ENCODE data around the gene CCIN. TPM values are rescaled to one million over a fixed set of nuclear protein-coding genes. Genes with fewer than 3 reads are reported as not detected.

Gene CCIN
- polyA plus RNA-seq, 2 of the 4 experiments (the other 2 are of a cell fraction) = not detected

- TF ChIP-seq POLR2AphosphoS2 (conservative IDR thresholded peaks at IDR 0.05; ENCODE audit: low read length) (no peak), MYC (IDR thresholded peaks at IDR 0.05; ENCODE audit: borderline replicate concordance, low read length) (no peak)
Measured at GRCh38 chr9:36126016-36126730, 43.0 kb upstream of the CCIN start (continued).

- POLR2A ChIA-PET = no interaction called here
- 75% methylated on average over 5 of the region's 5 CpGs for WGBS (ENCODE audit: missing lambda C conversion rate)
- Histone ChIP-seq H3K4me2 (no peak overlapping the region), H3K4me3 (no peak overlapping the region), H3K4me1 (no peaks in the 10 kb centered on the region), H3K9me3 (no peaks in the 10 kb centered on the region), H3K27ac (no peak overlapping the region)
- CTCF ChIA-PET = interaction anchor here (0.7 to 1.6 kb wide), 4 partner anchors 10 to 39 kb away, joined by 3 to 4 read pairs (median 3); no protein-coding TSS in a partner anchor
- TF ChIP-seq EHMT2 (IDR thresholded peaks at IDR 0.05; ENCODE audit: low read depth) = no peak
- no peak for TF ChIP-seq ESRRA (IDR thresholded peaks at IDR 0.05; ENCODE audit: borderline replicate concordance, low read length)
- TF ChIP-seq, protein P1, sequence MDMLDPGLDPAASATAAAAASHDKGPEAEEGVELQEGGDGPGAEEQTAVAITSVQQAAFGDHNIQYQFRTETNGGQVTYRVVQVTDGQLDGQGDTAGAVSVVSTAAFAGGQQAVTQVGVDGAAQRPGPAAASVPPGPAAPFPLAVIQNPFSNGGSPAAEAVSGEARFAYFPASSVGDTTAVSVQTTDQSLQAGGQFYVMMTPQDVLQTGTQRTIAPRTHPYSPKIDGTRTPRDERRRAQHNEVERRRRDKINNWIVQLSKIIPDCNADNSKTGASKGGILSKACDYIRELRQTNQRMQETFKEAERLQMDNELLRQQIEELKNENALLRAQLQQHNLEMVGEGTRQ (IDR thresholded peaks at IDR 0.05) = no peak
- no peak for TF ChIP-seq CBX8 (IDR thresholded peaks at IDR 0.05)
- no peak for TF ChIP-seq E2F6 (IDR thresholded peaks at IDR 0.05; ENCODE audit: borderline replicate concordance, low read depth)
- no peak for TF ChIP-seq SREBF2 (IDR thresholded peaks at IDR 0.05)
- no peak for TF ChIP-seq NFE2L2 (conservative IDR thresholded peaks at IDR 0.05; ENCODE audit: low read length)
- no peak for TF ChIP-seq EHF (CRISPR knock-in tag; IDR thresholded peaks at IDR 0.05)
- no peak for TF ChIP-seq SMC3 (IDR thresholded peaks at IDR 0.05)
- TF ChIP-seq, protein P2, sequence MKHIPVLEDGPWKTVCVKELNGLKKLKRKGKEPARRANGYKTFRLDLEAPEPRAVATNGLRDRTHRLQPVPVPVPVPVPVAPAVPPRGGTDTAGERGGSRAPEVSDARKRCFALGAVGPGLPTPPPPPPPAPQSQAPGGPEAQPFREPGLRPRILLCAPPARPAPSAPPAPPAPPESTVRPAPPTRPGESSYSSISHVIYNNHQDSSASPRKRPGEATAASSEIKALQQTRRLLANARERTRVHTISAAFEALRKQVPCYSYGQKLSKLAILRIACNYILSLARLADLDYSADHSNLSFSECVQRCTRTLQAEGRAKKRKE (CRISPR knock-in tag; IDR thresholded peaks at IDR 0.05; ENCODE audit: low read depth) = no peak
- no peak for TF ChIP-seq HEYL (CRISPR knock-in tag; IDR thresholded peaks at IDR 0.05)
- no peak for TF ChIP-seq POLR2A (IDR thresholded peaks at IDR 0.05; ENCODE audit: low read length)
- TF ChIP-seq KDM1A (IDR thresholded peaks at IDR 0.05; ENCODE audit: low read depth) = no peak
- TF ChIP-seq MYC (IDR thresholded peaks at IDR 0.05; ENCODE audit: borderline replicate concordance, low read length) = no peak
- TF ChIP-seq HOXA7 (CRISPR knock-in tag; IDR thresholded peaks at IDR 0.05) = no peak
- TF ChIP-seq KDM5A (IDR thresholded peaks at IDR 0.05) = no peak
- no peak for TF ChIP-seq JUNB (IDR thresholded peaks at IDR 0.05)
- TF ChIP-seq CBX2 (IDR thresholded peaks at IDR 0.05; ENCODE audit: borderline replicate concordance, low read depth) = no peak
- peak in 1 of 2 experiments; percentile 15; a peak in 1 of 6 replicates for ATAC-seq
- FAIRE-seq = no peak
- DNase-seq (ENCODE audit: low read depth in 1 of 2, low spot score in 1 of 2) = no peak
Measured at GRCh38 chr9:36127652-36128244, 41.4 kb upstream of the CCIN start.

DNA sequence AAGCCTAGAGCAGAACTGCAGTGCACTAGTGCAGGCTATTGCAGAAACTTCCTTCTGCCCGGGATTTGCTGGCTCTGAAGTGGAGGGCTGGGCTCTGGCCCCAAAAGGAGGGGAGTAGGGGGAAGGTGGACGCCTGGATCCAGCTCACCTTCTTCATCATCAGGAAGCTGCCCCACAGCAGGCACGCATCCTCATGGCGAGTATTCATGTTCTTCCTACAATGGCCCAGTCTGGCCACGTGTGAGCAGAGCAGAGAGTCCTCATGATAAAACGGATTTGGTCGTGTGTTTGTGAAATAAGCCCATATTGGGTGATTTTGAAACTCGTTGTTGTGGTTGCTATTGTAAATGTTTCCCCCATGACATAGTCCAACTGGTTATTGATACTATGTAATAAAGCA is 40.8 kb upstream of the CCIN start:
- no peak overlapping the region for H3K4me3 ChIP-seq
- ATAC-seq (no peak; a peak in 2 of 6 replicates), DNase-seq (ENCODE audit: low read depth in 1 of 2, low spot score in 1 of 2) (no peak), FAIRE-seq (no peak)
- no peaks in the 10 kb centered on the region for H3K4me1 ChIP-seq
- no peaks in the 10 kb centered on the region for H3K9me3 ChIP-seq
- ChIA-PET CTCF (interaction anchor here (1.6 kb wide), 1 partner anchor 11 kb away, joined by 3 read pairs; no protein-coding TSS in a partner anchor), POLR2A (no interaction called here)
- no peak overlapping the region for H3K27ac ChIP-seq
- H3K4me2 ChIP-seq = no peak overlapping the region
- 51% methylated on average over 8 of the region's 8 CpGs for WGBS (ENCODE audit: missing lambda C conversion rate)
- TF ChIP-seq KDM1A (IDR thresholded peaks at IDR 0.05; ENCODE audit: low read depth) (no peak), CBX8 (IDR thresholded peaks at IDR 0.05) (no peak), ELK1 (IDR thresholded peaks at IDR 0.05; ENCODE audit: low read depth, low read length) (no peak), HDAC2 (IDR thresholded peaks at IDR 0.05) (no peak), FOSL2 (IDR thresholded peaks at IDR 0.05) (no peak), FOSL2 (CRISPR knock-in tag; IDR thresholded peaks at IDR 0.05) (no peak), CEBPB (IDR thresholded peaks at IDR 0.05) (no peak), CHD2 (IDR thresholded peaks at IDR 0.05; ENCODE audit: low read length, partially characterized antibody) (no peak), NFE2L2 (conservative IDR thresholded peaks at IDR 0.05; ENCODE audit: low read length) (no peak), CHD4 (IDR thresholded peaks at IDR 0.05; ENCODE audit: borderline replicate concordance) (no peak), SMC3 (IDR thresholded peaks at IDR 0.05) (no peak), RAD21 (conservative IDR thresholded peaks at IDR 0.05 in 1 of 2, IDR thresholded peaks at IDR 0.05 in 1 of 2) (no peak), HOXA7 (CRISPR knock-in tag; IDR thresholded peaks at IDR 0.05) (no peak), ESRRA (IDR thresholded peaks at IDR 0.05; ENCODE audit: borderline replicate concordance, low read length) (no peak), SREBF2 (IDR thresholded peaks at IDR 0.05) (no peak), HOXB13 (CRISPR knock-in tag; IDR thresholded peaks at IDR 0.05; ENCODE audit: low read depth) (no peak), MYC (IDR thresholded peaks at IDR 0.05; ENCODE audit: borderline replicate concordance, low read length) (no peak)
- TF ChIP-seq, protein P3, sequence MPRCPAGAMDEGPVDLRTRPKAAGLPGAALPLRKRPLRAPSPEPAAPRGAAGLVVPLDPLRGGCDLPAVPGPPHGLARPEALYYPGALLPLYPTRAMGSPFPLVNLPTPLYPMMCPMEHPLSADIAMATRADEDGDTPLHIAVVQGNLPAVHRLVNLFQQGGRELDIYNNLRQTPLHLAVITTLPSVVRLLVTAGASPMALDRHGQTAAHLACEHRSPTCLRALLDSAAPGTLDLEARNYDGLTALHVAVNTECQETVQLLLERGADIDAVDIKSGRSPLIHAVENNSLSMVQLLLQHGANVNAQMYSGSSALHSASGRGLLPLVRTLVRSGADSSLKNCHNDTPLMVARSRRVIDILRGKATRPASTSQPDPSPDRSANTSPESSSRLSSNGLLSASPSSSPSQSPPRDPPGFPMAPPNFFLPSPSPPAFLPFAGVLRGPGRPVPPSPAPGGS (IDR thresholded peaks at IDR 0.05) = no peak
